ENCODE data around the gene CCNQ. TPM values are rescaled to one million over a fixed set of nuclear protein-coding genes. Genes with fewer than 3 reads are reported as not detected.
A peak's percentile ranks its signal among the peaks of the same experiment; 100 is the strongest.

Gene CCNQ
- total and polyA plus RNA-seq, 4 donors: 8.9 to 14.7 (median 9.8) TPM

DNA sequence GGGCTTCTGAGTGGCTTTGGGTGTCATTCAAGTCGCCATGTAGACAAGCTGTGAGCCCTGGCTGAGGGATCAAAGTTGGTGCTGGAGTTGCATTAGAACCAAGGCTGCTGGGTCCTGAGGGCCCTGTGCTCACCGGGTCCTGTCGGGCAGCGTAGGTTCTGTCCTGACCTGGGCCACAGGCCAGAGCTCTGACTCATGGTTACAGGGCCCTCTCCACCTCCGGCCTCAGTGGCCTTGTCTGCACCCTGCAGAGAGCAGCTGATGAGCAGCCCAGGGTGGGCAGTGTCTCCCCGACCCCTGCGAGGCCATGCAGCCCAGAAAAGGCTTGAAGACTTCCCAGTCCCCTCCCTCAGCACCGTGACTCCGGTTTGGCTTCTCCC, 59.0 kb downstream of the CCNQ start:
- DNase-seq (ENCODE audit: low spot score): no peak
- Histone ChIP-seq H3K27me3 (ENCODE audit: control insufficient read depth in 4 of 4, insufficient read depth in 4 of 4, low read length in 3 of 4) (no peaks in the 10 kb centered on the region), H3K9me3 (ENCODE audit: control insufficient read depth in 4 of 4, low read length in 3 of 4) (no peaks in the 10 kb centered on the region), H3K9ac (ENCODE audit: low read depth in 1 of 2, low read length in 2 of 2) (no peak overlapping the region), H3K4me1 (ENCODE audit: control insufficient read depth in 4 of 4, insufficient read depth in 4 of 4, low read length in 3 of 4) (peaks cover 0 to 9% (median 4%) of the 10 kb centered on the region in 4 donors), H3K36me3 (ENCODE audit: control insufficient read depth in 4 of 4, insufficient read depth in 3 of 4, low read depth in 1 of 4, low read length in 3 of 4) (no peaks in the 10 kb centered on the region), H3K4me3 (ENCODE audit: low read depth in 1 of 3, low read length in 3 of 3) (no peak overlapping the region), H3K27ac (ENCODE audit: low read depth in 1 of 2, low read length in 2 of 2) (no peak overlapping the region)
- TF ChIP-seq HNF4A (conservative IDR thresholded peaks at IDR 0.05) (no peak), FOXA1 (IDR thresholded peaks at IDR 0.05) (no peak)
- 74% methylated on average over 9 of the region's 9 CpGs for WGBS

DNA sequence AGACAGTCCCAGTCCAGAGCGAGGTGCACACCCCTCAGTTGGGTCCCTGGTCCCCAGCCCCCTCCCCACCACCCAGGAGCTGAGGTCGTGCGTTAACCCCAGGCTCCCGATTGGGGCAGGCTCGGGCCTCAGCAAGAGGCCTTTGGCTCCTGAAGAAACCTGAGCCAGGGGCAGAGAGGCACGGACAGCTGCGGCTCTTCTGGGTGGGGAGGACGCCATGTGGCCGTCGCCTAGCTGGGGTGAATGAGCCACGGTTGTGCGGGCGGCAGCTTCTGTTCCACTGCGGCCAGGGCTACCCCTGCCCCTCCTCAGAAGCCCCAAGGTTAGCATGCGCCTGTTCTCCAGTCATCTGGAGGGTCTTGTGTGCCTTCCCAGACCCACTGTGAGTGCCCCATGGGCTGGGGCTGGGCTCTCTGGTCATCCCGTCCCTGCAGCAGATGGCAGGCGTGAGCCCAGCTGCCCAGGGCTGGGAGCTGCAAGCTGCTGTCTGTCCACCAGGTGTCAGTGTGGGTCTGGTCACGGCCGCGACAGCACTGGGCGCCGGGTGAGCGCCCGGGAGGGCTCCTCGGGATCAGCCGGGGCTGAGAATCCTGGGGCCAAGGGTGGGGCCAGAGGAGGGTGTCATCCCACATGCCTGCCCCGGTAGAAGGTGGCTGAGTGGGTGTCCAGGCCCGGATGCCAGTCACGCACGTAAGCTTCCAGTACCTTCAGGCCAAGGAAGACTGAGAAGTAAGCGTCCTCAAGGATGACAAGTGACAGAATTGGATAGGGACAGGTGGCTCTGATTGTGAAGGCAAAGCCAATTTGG, 59.6 kb downstream of the CCNQ start:
- H3K27me3 ChIP-seq (ENCODE audit: control insufficient read depth in 4 of 4, insufficient read depth in 4 of 4, low read length in 3 of 4): no peaks in the 10 kb centered on the region
- H3K4me3 ChIP-seq (ENCODE audit: low read depth in 1 of 3, low read length in 3 of 3): no peak overlapping the region
- peaks cover 0 to 9% (median 4%) of the 10 kb centered on the region in 4 donors for H3K4me1 ChIP-seq (ENCODE audit: control insufficient read depth in 4 of 4, insufficient read depth in 4 of 4, low read length in 3 of 4)
- H3K9me3 ChIP-seq (ENCODE audit: control insufficient read depth in 4 of 4, low read length in 3 of 4): no peaks in the 10 kb centered on the region
- H3K27ac ChIP-seq (ENCODE audit: low read depth in 1 of 2, low read length in 2 of 2): no peak overlapping the region
- peak; percentile 64 for DNase-seq (ENCODE audit: low spot score)
- H3K36me3 ChIP-seq (ENCODE audit: control insufficient read depth in 4 of 4, insufficient read depth in 3 of 4, low read depth in 1 of 4, low read length in 3 of 4): no peaks in the 10 kb centered on the region
- TF ChIP-seq TAF1 (conservative IDR thresholded peaks at IDR 0.05) (no peak), RAD21 (IDR thresholded peaks at IDR 0.05) (peak; percentile 78 to 88), RXRA (IDR thresholded peaks at IDR 0.05) (peak in 1 of 2 donors; percentile 15)
- TF ChIP-seq, protein P1, sequence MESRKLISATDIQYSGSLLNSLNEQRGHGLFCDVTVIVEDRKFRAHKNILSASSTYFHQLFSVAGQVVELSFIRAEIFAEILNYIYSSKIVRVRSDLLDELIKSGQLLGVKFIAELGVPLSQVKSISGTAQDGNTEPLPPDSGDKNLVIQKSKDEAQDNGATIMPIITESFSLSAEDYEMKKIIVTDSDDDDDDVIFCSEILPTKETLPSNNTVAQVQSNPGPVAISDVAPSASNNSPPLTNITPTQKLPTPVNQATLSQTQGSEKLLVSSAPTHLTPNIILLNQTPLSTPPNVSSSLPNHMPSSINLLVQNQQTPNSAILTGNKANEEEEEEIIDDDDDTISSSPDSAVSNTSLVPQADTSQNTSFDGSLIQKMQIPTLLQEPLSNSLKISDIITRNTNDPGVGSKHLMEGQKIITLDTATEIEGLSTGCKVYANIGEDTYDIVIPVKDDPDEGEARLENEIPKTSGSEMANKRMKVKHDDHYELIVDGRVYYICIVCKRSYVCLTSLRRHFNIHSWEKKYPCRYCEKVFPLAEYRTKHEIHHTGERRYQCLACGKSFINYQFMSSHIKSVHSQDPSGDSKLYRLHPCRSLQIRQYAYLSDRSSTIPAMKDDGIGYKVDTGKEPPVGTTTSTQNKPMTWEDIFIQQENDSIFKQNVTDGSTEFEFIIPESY (IDR thresholded peaks at IDR 0.05): no peak
- TF ChIP-seq, protein P2, sequence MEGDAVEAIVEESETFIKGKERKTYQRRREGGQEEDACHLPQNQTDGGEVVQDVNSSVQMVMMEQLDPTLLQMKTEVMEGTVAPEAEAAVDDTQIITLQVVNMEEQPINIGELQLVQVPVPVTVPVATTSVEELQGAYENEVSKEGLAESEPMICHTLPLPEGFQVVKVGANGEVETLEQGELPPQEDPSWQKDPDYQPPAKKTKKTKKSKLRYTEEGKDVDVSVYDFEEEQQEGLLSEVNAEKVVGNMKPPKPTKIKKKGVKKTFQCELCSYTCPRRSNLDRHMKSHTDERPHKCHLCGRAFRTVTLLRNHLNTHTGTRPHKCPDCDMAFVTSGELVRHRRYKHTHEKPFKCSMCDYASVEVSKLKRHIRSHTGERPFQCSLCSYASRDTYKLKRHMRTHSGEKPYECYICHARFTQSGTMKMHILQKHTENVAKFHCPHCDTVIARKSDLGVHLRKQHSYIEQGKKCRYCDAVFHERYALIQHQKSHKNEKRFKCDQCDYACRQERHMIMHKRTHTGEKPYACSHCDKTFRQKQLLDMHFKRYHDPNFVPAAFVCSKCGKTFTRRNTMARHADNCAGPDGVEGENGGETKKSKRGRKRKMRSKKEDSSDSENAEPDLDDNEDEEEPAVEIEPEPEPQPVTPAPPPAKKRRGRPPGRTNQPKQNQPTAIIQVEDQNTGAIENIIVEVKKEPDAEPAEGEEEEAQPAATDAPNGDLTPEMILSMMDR (IDR thresholded peaks at IDR 0.05; ENCODE audit: low read depth, low read length, missing input control): peak; percentile 84
- 37% methylated on average over 31 of the region's 31 CpGs for WGBS
- no peak overlapping the region for H3K9ac ChIP-seq (ENCODE audit: low read depth in 1 of 2, low read length in 2 of 2)

DNA sequence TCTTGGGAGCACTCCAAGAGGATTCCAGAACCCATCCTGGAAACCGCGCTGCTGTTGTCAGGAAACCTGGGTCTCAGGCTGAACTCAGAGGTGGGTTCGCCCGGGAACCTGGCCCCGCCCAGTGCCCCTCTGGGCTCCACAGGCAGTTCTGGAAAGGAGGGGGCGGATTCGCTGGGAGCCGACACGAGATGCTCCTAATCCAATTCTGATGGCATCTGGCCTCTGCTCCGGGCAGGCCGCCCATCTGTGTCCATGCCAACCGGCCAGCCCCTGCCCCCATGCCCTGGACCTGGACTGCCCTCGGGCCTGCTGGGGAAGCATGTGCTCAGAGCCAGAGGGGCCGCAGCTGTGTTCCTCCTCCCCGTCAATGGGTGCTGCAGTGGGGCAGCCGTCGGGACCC, 60.5 kb downstream of the CCNQ start:
- H3K27me3 ChIP-seq (ENCODE audit: control insufficient read depth in 4 of 4, insufficient read depth in 4 of 4, low read length in 3 of 4): no peaks in the 10 kb centered on the region
- WGBS: 47% methylated on average over 17 of the region's 17 CpGs
- no peak overlapping the region for H3K27ac ChIP-seq (ENCODE audit: low read depth in 1 of 2, low read length in 2 of 2)
- no peak overlapping the region for H3K9ac ChIP-seq (ENCODE audit: low read depth in 1 of 2, low read length in 2 of 2)
- TF ChIP-seq SP1 (IDR thresholded peaks at IDR 0.05): no peak
- TF ChIP-seq HNF4A (conservative IDR thresholded peaks at IDR 0.05): peak in 1 of 2 donors; percentile 44
- no peak for TF ChIP-seq EGR1 (IDR thresholded peaks at IDR 0.05; ENCODE audit: low read depth in 2 of 2)
- no peak for TF ChIP-seq JUND (IDR thresholded peaks at IDR 0.05)
- TF ChIP-seq FOXA2 (IDR thresholded peaks at IDR 0.05): no peak
- TF ChIP-seq, protein P2 (IDR thresholded peaks at IDR 0.05; ENCODE audit: low read depth, low read length, missing input control): no peak
- TF ChIP-seq GABPA (IDR thresholded peaks at IDR 0.05 in 1 of 2, conservative IDR thresholded peaks at IDR 0.05 in 1 of 2): no peak
- peaks cover 0 to 9% (median 4%) of the 10 kb centered on the region in 4 donors for H3K4me1 ChIP-seq (ENCODE audit: control insufficient read depth in 4 of 4, insufficient read depth in 4 of 4, low read length in 3 of 4)
- no peak for DNase-seq (ENCODE audit: low spot score)
- no peaks in the 10 kb centered on the region for H3K36me3 ChIP-seq (ENCODE audit: control insufficient read depth in 4 of 4, insufficient read depth in 3 of 4, low read depth in 1 of 4, low read length in 3 of 4)
- no peak overlapping the region for H3K4me3 ChIP-seq (ENCODE audit: low read depth in 1 of 3, low read length in 3 of 3)
- H3K9me3 ChIP-seq (ENCODE audit: control insufficient read depth in 4 of 4, low read length in 3 of 4): no peaks in the 10 kb centered on the region

Data from liver (tissue), 9 donors.